GM23338 (cell line): ENCODE measurements around the gene GPR108. TPM values are rescaled to one million over a fixed set of nuclear protein-coding genes. Genes with fewer than 3 reads are reported as not detected.
A peak's percentile ranks its signal among the peaks of the same experiment; 100 is the strongest.

Experiments used
- ATAC-seq: fragments of 200-7000 bp; cut with Tn5 transposase; 3 replicates; pipeline ENCODE4 v1.9.1; 2020
- DNase-seq: peaks from one replicate; pipeline ENCODE4 v3.0.0-alpha.2; 2015; ENCODE audit warnings: low spot score
- H2AFZ ChIP-seq: fragments of 200-600 bp; sonication (generic); 2 replicates; pipeline ENCODE4 v1.8.0; 2016; ENCODE audit warnings: antibody characterized with exemption, mild to moderate bottlenecking, moderate library complexity
- H3F3A ChIP-seq: fragments of 200-600 bp; sonication (generic); replicated peaks from 2 replicates; pipeline ENCODE4 v1.8.0; 2017; ENCODE audit warnings: antibody characterized with exemption, mixed run types, low read depth
- H3K27ac ChIP-seq: fragments of 200-600 bp; sonication (generic); 2 replicates; pipeline ENCODE4 v1.6.1; 2016; ENCODE audit warnings: low read depth
- H3K27me3 ChIP-seq: fragments of 200-600 bp; sonication (generic); 2 replicates; pipeline ENCODE4 v1.8.0; 2016; ENCODE audit warnings: mild to moderate bottlenecking, mixed run types, moderate library complexity; ENCODE audit not compliant: insufficient read depth
- H3K36me3 ChIP-seq: fragments of 200-600 bp; sonication (generic); 2 replicates; pipeline ENCODE4 v1.8.0; 2016; ENCODE audit warnings: mild to moderate bottlenecking; ENCODE audit not compliant: insufficient read depth
- H3K4me1 ChIP-seq: fragments of 200-600 bp; sonication (generic); 2 replicates; pipeline ENCODE4 v1.8.0; 2016; ENCODE audit warnings: mild to moderate bottlenecking, moderate library complexity; ENCODE audit not compliant: insufficient read depth
- H3K4me2 ChIP-seq: fragments of 200-600 bp; sonication (generic); 2 replicates; pipeline ENCODE4 v1.7.1; 2017; ENCODE audit warnings: mixed run types
- H3K4me3 ChIP-seq: fragments of 200-600 bp; sonication (generic); 2 replicates; pipeline ENCODE4 v1.6.1; 2016; ENCODE audit warnings: mixed run types
- H3K79me2 ChIP-seq: fragments of 200-600 bp; sonication (generic); replicated peaks from 2 replicates; pipeline ENCODE4 v1.8.0; 2017; ENCODE audit warnings: mild to moderate bottlenecking; ENCODE audit not compliant: insufficient read depth
- H3K9me2 ChIP-seq: fragments of 200-600 bp; sonication (generic); 2 replicates; pipeline ENCODE4 v1.8.0; 2017; ENCODE audit not compliant: insufficient read depth
- H4K20me1 ChIP-seq: fragments of 200-600 bp; sonication (generic); replicated peaks from 2 replicates; pipeline ENCODE4 v1.8.0; 2017; ENCODE audit warnings: mild to moderate bottlenecking; ENCODE audit not compliant: insufficient read depth
- H3K27ac Mint-ChIP-seq: 2 replicates; pipeline ENCODE4 v1.8.0; 2020; ENCODE audit warnings: inconsistent platforms, mild to moderate bottlenecking, moderate library complexity, mixed read lengths
- H3K27me3 Mint-ChIP-seq: 3 replicates; pipeline ENCODE4 v1.8.0; 2022; ENCODE audit warnings: low read depth, mild to moderate bottlenecking, moderate library complexity, mixed read lengths, inconsistent platforms; ENCODE audit not compliant: insufficient read depth, poor library complexity
- H3K36me3 Mint-ChIP-seq: 3 replicates; pipeline ENCODE4 v1.8.0; 2021; ENCODE audit warnings: low read depth, mild to moderate bottlenecking, inconsistent platforms, moderate library complexity, mixed read lengths
- H3K4me1 Mint-ChIP-seq: 3 replicates; pipeline ENCODE4 v1.8.0; 2020; ENCODE audit warnings: mild to moderate bottlenecking, inconsistent platforms, mixed read lengths
- H3K4me3 Mint-ChIP-seq: 3 replicates; pipeline ENCODE4 v1.8.0; 2021; ENCODE audit warnings: moderate library complexity, mild to moderate bottlenecking, inconsistent platforms, mixed read lengths
- H3K9me3 Mint-ChIP-seq: 3 replicates; pipeline ENCODE4 v1.8.0; 2020; ENCODE audit warnings: moderate library complexity, mild to moderate bottlenecking, inconsistent platforms, mixed read lengths
- CREB1 ChIP-seq: fragments of 250-450 bp; sonication (Bioruptor Pico); IDR thresholded peaks from 2 replicates; pipeline ENCODE4 v1.5.0; 2020; ENCODE audit warnings: low read depth, mild to moderate bottlenecking, moderate library complexity
- EZH2 ChIP-seq: fragments of 200-600 bp; sonication (generic); IDR thresholded peaks from one replicate; pipeline ENCODE4 v1.8.0; 2017; ENCODE audit warnings: antibody characterized with exemption, mild to moderate bottlenecking, low read depth; ENCODE audit not compliant: unreplicated experiment
- EZH2phosphoT487 ChIP-seq: fragments of 200-600 bp; sonication (generic); IDR thresholded peaks from one replicate; pipeline ENCODE4 v1.8.1; 2018; ENCODE audit warnings: antibody characterized with exemption; ENCODE audit not compliant: unreplicated experiment
- JUNB ChIP-seq: IDR thresholded peaks from one replicate; pipeline ENCODE4 v1.6.1; 2016; ENCODE audit warnings: antibody characterized with exemption; ENCODE audit not compliant: unreplicated experiment
- NANOG ChIP-seq: IDR thresholded peaks from 2 replicates; pipeline ENCODE4 v1.6.1; 2016; ENCODE audit warnings: antibody characterized with exemption, borderline replicate concordance
- STAT1 ChIP-seq: IDR thresholded peaks from one replicate; pipeline ENCODE4 v1.6.1; 2016; ENCODE audit warnings: antibody characterized with exemption; ENCODE audit not compliant: unreplicated experiment
- ZNF114 ChIP-seq: fragments of 250-450 bp; sonication (Bioruptor Pico); IDR thresholded peaks from 2 replicates; pipeline ENCODE4 v1.5.0; 2020; ENCODE audit warnings: mild to moderate bottlenecking, moderate library complexity
- ZNF331 ChIP-seq: fragments of 250-450 bp; sonication (Bioruptor Pico); IDR thresholded peaks from 2 replicates; pipeline ENCODE4 v1.5.0; 2020; ENCODE audit warnings: low read depth, mild to moderate bottlenecking, moderate library complexity
- polyA plus RNA-seq: library from polyadenylated mRNA; unstranded; fragments of >200 nt; fragmentation: Nextera tagmentation; extraction: Ambion mirVana; gene quantifications from 2 replicates; pipeline ENCODE4 v1.2.1, GENCODE V29; 2016
- total RNA-seq: library from RNA; depleted of rRNA; stranded (reverse); fragments of >200 nt; shearing (Covaris generic); gene quantifications from 2 replicates; pipeline ENCODE4 v1.2.3, GENCODE V29; 2014
- TF ChIP-seq, protein P1 (sequence below): fragments of 250-450 bp; sonication (Bioruptor Pico); IDR thresholded peaks from 2 replicates; pipeline ENCODE4 v1.5.0; 2020; ENCODE audit warnings: mild to moderate bottlenecking, moderate library complexity
- TF ChIP-seq, protein P2 (sequence below): IDR thresholded peaks from 2 replicates; pipeline ENCODE4 v1.6.1; 2016; ENCODE audit warnings: antibody characterized with exemption
- TF ChIP-seq, protein P3 (sequence below): IDR thresholded peaks from one replicate; pipeline ENCODE4 v1.6.1; 2018; ENCODE audit warnings: antibody characterized with exemption; ENCODE audit not compliant: unreplicated experiment
- TF ChIP-seq, protein P4 (sequence below), 2 experiments: fragments of 200-600 bp in 1 of 2; sonication (generic) in 1 of 2; conservative IDR thresholded peaks; 2 replicates each; pipeline versions ENCODE4 v1.5.1 to v1.6.1; 2016 to 2017; ENCODE audit warnings: antibody characterized with exemption in 2 of 2, low read depth in 2 of 2, mild to moderate bottlenecking in 2 of 2, moderate library complexity in 1 of 2

Gene GPR108
- total and polyA plus RNA-seq, 2 experiments from 2014 or later, result 44.8 to 57.9 TPM

DNA sequence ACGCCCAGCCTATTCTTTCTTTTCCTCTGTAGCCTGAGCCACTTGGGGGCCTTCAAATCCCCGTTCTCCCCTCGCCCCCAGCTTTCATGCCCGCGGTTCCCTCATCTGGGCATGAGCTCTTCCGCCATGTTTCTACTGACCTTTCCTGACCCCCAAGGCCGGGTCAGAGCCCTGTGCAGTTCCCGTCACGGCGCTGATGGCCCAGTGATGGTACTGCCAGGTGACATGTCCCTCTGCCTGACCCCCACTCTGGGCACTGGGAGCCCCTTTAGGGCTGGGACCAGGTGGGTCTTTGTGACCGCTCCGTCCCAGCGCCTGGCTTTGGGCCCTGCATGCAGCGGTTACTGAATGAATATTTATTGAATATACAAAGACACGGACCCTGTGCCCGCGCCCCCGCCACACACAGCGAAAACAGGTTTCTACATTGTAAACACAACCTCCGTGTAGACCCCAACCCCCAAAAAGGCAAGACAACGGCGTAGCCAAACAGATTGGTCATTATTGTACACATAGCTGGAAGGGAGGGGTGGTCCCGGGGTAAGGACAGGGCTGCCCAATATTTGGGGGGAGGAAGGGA lies 7.7 kb downstream of the GPR108 start (continued):
- TF ChIP-seq, protein P1, sequence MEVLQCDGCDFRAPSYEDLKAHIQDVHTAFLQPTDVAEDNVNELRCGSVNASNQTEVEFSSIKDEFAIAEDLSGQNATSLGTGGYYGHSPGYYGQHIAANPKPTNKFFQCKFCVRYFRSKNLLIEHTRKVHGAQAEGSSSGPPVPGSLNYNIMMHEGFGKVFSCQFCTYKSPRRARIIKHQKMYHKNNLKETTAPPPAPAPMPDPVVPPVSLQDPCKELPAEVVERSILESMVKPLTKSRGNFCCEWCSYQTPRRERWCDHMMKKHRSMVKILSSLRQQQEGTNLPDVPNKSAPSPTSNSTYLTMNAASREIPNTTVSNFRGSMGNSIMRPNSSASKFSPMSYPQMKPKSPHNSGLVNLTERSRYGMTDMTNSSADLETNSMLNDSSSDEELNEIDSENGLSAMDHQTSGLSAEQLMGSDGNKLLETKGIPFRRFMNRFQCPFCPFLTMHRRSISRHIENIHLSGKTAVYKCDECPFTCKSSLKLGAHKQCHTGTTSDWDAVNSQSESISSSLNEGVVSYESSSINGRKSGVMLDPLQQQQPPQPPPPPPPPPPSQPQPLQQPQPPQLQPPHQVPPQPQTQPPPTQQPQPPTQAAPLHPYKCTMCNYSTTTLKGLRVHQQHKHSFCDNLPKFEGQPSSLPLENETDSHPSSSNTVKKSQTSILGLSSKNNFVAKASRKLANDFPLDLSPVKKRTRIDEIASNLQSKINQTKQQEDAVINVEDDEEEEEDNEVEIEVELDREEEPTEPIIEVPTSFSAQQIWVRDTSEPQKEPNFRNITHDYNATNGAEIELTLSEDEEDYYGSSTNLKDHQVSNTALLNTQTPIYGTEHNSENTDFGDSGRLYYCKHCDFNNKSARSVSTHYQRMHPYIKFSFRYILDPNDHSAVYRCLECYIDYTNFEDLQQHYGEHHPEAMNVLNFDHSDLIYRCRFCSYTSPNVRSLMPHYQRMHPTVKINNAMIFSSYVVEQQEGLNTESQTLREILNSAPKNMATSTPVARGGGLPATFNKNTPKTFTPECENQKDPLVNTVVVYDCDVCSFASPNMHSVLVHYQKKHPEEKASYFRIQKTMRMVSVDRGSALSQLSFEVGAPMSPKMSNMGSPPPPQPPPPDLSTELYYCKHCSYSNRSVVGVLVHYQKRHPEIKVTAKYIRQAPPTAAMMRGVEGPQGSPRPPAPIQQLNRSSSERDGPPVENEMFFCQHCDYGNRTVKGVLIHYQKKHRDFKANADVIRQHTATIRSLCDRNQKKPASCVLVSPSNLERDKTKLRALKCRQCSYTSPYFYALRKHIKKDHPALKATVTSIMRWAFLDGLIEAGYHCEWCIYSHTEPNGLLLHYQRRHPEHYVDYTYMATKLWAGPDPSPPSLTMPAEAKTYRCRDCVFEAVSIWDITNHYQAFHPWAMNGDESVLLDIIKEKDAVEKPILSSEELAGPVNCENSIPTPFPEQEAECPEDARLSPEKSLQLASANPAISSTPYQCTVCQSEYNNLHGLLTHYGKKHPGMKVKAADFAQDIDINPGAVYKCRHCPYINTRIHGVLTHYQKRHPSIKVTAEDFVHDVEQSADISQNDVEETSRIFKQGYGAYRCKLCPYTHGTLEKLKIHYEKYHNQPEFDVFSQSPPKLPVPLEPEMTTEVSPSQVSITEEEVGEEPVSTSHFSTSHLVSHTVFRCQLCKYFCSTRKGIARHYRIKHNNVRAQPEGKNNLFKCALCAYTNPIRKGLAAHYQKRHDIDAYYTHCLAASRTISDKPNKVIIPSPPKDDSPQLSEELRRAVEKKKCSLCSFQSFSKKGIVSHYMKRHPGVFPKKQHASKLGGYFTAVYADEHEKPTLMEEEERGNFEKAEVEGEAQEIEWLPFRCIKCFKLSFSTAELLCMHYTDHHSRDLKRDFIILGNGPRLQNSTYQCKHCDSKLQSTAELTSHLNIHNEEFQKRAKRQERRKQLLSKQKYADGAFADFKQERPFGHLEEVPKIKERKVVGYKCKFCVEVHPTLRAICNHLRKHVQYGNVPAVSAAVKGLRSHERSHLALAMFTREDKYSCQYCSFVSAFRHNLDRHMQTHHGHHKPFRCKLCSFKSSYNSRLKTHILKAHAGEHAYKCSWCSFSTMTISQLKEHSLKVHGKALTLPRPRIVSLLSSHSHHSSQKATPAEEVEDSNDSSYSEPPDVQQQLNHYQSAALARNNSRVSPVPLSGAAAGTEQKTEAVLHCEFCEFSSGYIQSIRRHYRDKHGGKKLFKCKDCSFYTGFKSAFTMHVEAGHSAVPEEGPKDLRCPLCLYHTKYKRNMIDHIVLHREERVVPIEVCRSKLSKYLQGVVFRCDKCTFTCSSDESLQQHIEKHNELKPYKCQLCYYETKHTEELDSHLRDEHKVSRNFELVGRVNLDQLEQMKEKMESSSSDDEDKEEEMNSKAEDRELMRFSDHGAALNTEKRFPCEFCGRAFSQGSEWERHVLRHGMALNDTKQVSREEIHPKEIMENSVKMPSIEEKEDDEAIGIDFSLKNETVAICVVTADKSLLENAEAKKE (CRISPR knock-in tag), result no peak

DNA sequence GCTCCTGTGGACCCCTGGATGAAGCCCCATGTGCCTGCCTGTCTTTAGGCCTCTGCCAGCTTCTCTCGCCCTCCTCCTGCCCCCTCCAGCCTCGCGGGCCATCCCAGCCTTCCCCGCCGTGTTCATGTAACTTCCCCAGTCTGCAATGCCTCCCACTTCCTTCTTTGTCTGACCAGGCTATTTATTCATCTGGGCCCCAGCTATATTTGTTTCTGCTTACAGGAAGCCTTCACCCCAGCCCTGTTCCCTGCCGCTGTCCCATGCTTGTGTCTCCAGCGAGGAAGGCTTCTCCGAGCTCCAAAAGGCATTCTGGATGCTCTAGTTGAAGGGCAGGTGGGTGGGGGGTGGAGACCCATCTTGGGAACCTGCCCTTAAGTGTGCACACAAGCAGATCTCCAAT lies 9.0 kb downstream of the GPR108 start:
- H3K79me2 ChIP-seq, result no peaks in the 10 kb centered on the region
- peaks cover 15% of the 10 kb centered on the region for H3K4me1 ChIP-seq
- H3K36me3 ChIP-seq, result no peaks in the 10 kb centered on the region
- Mint-ChIP-seq H3K27ac (peak overlapping the region; percentile 79; the same call in 1 of the 2 replicates), H3K4me3 (no peak overlapping the region), H3K9me3 (peaks cover 5% of the 10 kb centered on the region; the same call in 2 of the 3 replicates), H3K27me3 (peaks cover 5% of the 10 kb centered on the region), H3K4me1 (peaks cover 2% of the 10 kb centered on the region), H3K36me3 (peaks cover 8% of the 10 kb centered on the region; the same call in 2 of the 3 replicates)
- no peak for DNase-seq
- H3F3A ChIP-seq, result no peaks in the 10 kb centered on the region
- no peak overlapping the region for H3K27ac ChIP-seq
- no peaks in the 10 kb centered on the region for H3K9me2 ChIP-seq
- H3K4me3 ChIP-seq, result no peak overlapping the region
- ATAC-seq, result no peak
- no peak overlapping the region for H2AFZ ChIP-seq
- no peak overlapping the region for H3K4me2 ChIP-seq
- no peaks in the 10 kb centered on the region for H3K27me3 ChIP-seq
- 0 out of 2 replicates have a peak, but pooled peaks cover 2% of the 10 kb centered on the region for H4K20me1 ChIP-seq
- no peak for TF ChIP-seq ZNF114 (CRISPR knock-in tag)
- no peak for TF ChIP-seq JUNB
- TF ChIP-seq CREB1 (CRISPR knock-in tag), result no peak
- TF ChIP-seq EZH2phosphoT487, result no peak
- no peak for TF ChIP-seq NANOG
- TF ChIP-seq STAT1, result no peak
- TF ChIP-seq, protein P2, sequence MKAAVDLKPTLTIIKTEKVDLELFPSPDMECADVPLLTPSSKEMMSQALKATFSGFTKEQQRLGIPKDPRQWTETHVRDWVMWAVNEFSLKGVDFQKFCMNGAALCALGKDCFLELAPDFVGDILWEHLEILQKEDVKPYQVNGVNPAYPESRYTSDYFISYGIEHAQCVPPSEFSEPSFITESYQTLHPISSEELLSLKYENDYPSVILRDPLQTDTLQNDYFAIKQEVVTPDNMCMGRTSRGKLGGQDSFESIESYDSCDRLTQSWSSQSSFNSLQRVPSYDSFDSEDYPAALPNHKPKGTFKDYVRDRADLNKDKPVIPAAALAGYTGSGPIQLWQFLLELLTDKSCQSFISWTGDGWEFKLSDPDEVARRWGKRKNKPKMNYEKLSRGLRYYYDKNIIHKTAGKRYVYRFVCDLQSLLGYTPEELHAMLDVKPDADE, result no peak
- no peak for TF ChIP-seq ZNF331
- no peak for TF ChIP-seq EZH2
- TF ChIP-seq, protein P3, sequence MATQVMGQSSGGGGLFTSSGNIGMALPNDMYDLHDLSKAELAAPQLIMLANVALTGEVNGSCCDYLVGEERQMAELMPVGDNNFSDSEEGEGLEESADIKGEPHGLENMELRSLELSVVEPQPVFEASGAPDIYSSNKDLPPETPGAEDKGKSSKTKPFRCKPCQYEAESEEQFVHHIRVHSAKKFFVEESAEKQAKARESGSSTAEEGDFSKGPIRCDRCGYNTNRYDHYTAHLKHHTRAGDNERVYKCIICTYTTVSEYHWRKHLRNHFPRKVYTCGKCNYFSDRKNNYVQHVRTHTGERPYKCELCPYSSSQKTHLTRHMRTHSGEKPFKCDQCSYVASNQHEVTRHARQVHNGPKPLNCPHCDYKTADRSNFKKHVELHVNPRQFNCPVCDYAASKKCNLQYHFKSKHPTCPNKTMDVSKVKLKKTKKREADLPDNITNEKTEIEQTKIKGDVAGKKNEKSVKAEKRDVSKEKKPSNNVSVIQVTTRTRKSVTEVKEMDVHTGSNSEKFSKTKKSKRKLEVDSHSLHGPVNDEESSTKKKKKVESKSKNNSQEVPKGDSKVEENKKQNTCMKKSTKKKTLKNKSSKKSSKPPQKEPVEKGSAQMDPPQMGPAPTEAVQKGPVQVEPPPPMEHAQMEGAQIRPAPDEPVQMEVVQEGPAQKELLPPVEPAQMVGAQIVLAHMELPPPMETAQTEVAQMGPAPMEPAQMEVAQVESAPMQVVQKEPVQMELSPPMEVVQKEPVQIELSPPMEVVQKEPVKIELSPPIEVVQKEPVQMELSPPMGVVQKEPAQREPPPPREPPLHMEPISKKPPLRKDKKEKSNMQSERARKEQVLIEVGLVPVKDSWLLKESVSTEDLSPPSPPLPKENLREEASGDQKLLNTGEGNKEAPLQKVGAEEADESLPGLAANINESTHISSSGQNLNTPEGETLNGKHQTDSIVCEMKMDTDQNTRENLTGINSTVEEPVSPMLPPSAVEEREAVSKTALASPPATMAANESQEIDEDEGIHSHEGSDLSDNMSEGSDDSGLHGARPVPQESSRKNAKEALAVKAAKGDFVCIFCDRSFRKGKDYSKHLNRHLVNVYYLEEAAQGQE, result no peak
- TF ChIP-seq, protein P4, sequence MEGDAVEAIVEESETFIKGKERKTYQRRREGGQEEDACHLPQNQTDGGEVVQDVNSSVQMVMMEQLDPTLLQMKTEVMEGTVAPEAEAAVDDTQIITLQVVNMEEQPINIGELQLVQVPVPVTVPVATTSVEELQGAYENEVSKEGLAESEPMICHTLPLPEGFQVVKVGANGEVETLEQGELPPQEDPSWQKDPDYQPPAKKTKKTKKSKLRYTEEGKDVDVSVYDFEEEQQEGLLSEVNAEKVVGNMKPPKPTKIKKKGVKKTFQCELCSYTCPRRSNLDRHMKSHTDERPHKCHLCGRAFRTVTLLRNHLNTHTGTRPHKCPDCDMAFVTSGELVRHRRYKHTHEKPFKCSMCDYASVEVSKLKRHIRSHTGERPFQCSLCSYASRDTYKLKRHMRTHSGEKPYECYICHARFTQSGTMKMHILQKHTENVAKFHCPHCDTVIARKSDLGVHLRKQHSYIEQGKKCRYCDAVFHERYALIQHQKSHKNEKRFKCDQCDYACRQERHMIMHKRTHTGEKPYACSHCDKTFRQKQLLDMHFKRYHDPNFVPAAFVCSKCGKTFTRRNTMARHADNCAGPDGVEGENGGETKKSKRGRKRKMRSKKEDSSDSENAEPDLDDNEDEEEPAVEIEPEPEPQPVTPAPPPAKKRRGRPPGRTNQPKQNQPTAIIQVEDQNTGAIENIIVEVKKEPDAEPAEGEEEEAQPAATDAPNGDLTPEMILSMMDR (conservative IDR thresholded peaks at IDR 0.05; ENCODE audit: low read depth in 2 of 2), result no peak
